Fibroblast of lung (primary cell): ENCODE results near the gene IREB2. TPM values are rescaled to one million over a fixed set of nuclear protein-coding genes. Genes with fewer than 3 reads are reported as not detected.

Experiments used
- DNase-seq, 2 donors: peaks; one replicate each; pipeline versions ENCODE4 v3.0.0 to v3.0.0-alpha.2; 2010; ENCODE audit warnings: low read depth in 2 of 2
- H2AFZ ChIP-seq: 2 replicates; pipeline ENCODE4 v1.5.1; 2012; ENCODE audit warnings: low read length, control low read depth, inconsistent platforms
- H3K27ac ChIP-seq: 2 replicates; pipeline ENCODE4 v1.5.1; 2011; ENCODE audit warnings: low read length, control low read depth; ENCODE audit not compliant: insufficient read depth
- H3K27me3 ChIP-seq: 2 replicates; pipeline ENCODE4 v1.5.1; 2011; ENCODE audit warnings: mild to moderate bottlenecking, low read length; ENCODE audit not compliant: control insufficient read depth, insufficient read depth
- H3K36me3 ChIP-seq: 2 replicates; pipeline ENCODE4 v1.5.1; 2011; ENCODE audit warnings: low read length; ENCODE audit not compliant: control insufficient read depth, insufficient read depth
- H3K4me1 ChIP-seq: 2 replicates; pipeline ENCODE4 v1.5.1; 2011; ENCODE audit warnings: low read length; ENCODE audit not compliant: control insufficient read depth, insufficient read depth; ENCODE audit errors: extremely low read depth
- H3K4me2 ChIP-seq: 2 replicates; pipeline ENCODE4 v1.5.1; 2011; ENCODE audit warnings: low read length, control low read depth; ENCODE audit not compliant: insufficient read depth; ENCODE audit errors: extremely low read depth
- H3K4me3 ChIP-seq, 4 experiments: fragments of 200-600 bp in 1 of 4; sonication (generic) in 1 of 4; replicated peaks in 1 of 4; 2 replicates each; pipeline ENCODE4 v1.5.1; 2011 to 2016; ENCODE audit warnings: low read length in 4 of 4, low read depth in 3 of 4, mild to moderate bottlenecking in 3 of 4, control low read depth in 2 of 4, inconsistent platforms in 1 of 4, mixed read lengths in 1 of 4; ENCODE audit not compliant: insufficient read depth in 1 of 4; ENCODE audit errors: control extremely low read depth in 1 of 4
- H3K79me2 ChIP-seq: 2 replicates; pipeline ENCODE4 v1.5.1; 2012; ENCODE audit warnings: mild to moderate bottlenecking, low read length, inconsistent platforms; ENCODE audit not compliant: control insufficient read depth, insufficient read depth
- H3K9ac ChIP-seq: 2 replicates; pipeline ENCODE4 v1.5.1; 2011; ENCODE audit warnings: mild to moderate bottlenecking, low read length, control low read depth; ENCODE audit not compliant: insufficient read depth
- H3K9me3 ChIP-seq: 2 replicates; pipeline ENCODE4 v1.5.1; 2012; ENCODE audit warnings: low read depth, low read length; ENCODE audit not compliant: control insufficient read depth, insufficient read depth
- H4K20me1 ChIP-seq: 2 replicates; pipeline ENCODE4 v1.5.1; 2011; ENCODE audit warnings: low read length; ENCODE audit not compliant: control insufficient read depth, insufficient read depth; ENCODE audit errors: extremely low read depth
- CTCF ChIP-seq, 2 donors: IDR thresholded peaks in 1 of 2; conservative IDR thresholded peaks in 1 of 2; 1 replicate in 1 of 2; 2 replicates in 1 of 2; pipeline ENCODE4 v1.5.1; 2011 to 2012; ENCODE audit warnings: low read length in 2 of 2, control low read depth in 1 of 2, inconsistent platforms in 1 of 2, low read depth in 1 of 2, mild to moderate bottlenecking in 1 of 2
- EZH2 ChIP-seq: IDR thresholded peaks from 2 replicates; pipeline ENCODE4 v1.5.1; 2012; ENCODE audit warnings: low read length, control low read depth, mild to moderate bottlenecking; ENCODE audit errors: missing control alignments
- polyA plus RNA-seq, 2 donors: library from polyadenylated mRNA; depleted of rRNA in 1 of 2; stranded (reverse) in 1 of 2; unstranded in 1 of 2; fragments of >200 nt; gene quantifications; 2 replicates each; pipeline ENCODE4 v1.2.1, GENCODE V29; 2011 to 2012; ENCODE audit warnings: missing spikeins in 1 of 2
- total RNA-seq: library from RNA; depleted of rRNA; stranded (reverse); fragments of >200 nt; gene quantifications from 2 replicates; pipeline ENCODE4 v1.2.1, GENCODE V29; 2014

The IREB2 gene
- total and polyA plus RNA-seq, 2 donors (not counting 1 experiment from before 2014, with no cell fraction given) = 20.3 to 30.6 TPM

- Histone ChIP-seq H3K36me3 (no peaks in the 10 kb centered on the region), H2AFZ (no peak overlapping the region), H3K27me3 (no peaks in the 10 kb centered on the region), H3K79me2 (no peaks in the 10 kb centered on the region), H3K9ac (no peak overlapping the region), H3K4me3 (no peak overlapping the region), H4K20me1 (no peaks in the 10 kb centered on the region), H3K4me1 (no peaks in the 10 kb centered on the region), H3K27ac (no peak overlapping the region), H3K4me2 (no peak overlapping the region), H3K9me3 (no peaks in the 10 kb centered on the region)
- DNase-seq = no peak
- TF ChIP-seq EZH2 (no peak), CTCF (conservative IDR thresholded peaks at IDR 0.05 in 1 of 2, IDR thresholded peaks at IDR 0.05 in 1 of 2; ENCODE audit: low read depth in 1 of 2, low read length in 2 of 2) (no peak)
Measured at GRCh38 chr15:78429477-78429876, 8.5 kb upstream of the IREB2 start.

GRCh38 chr15:78431955-78432354 is 6.1 kb upstream of the IREB2 start:
- Histone ChIP-seq H3K9ac (no peak overlapping the region), H3K4me1 (no peaks in the 10 kb centered on the region), H2AFZ (no peak overlapping the region), H3K4me3 (no peak overlapping the region), H3K9me3 (no peaks in the 10 kb centered on the region), H3K4me2 (no peak overlapping the region), H3K36me3 (no peaks in the 10 kb centered on the region), H3K27ac (no peak overlapping the region), H4K20me1 (no peaks in the 10 kb centered on the region), H3K27me3 (no peaks in the 10 kb centered on the region), H3K79me2 (no peaks in the 10 kb centered on the region)
- no peak for DNase-seq
- no peak for TF ChIP-seq CTCF (conservative IDR thresholded peaks at IDR 0.05 in 1 of 2, IDR thresholded peaks at IDR 0.05 in 1 of 2; ENCODE audit: low read depth in 1 of 2, low read length in 2 of 2)
- TF ChIP-seq EZH2 = no peak

- Histone ChIP-seq H3K27ac (no peak overlapping the region), H3K4me1 (peaks cover 2% of the 10 kb centered on the region), H3K4me2 (no peak overlapping the region), H3K36me3 (no peaks in the 10 kb centered on the region), H3K27me3 (no peaks in the 10 kb centered on the region), H3K9ac (no peak overlapping the region), H2AFZ (no peak overlapping the region), H3K4me3 (no peak overlapping the region), H3K9me3 (no peaks in the 10 kb centered on the region), H4K20me1 (no peaks in the 10 kb centered on the region), H3K79me2 (no peaks in the 10 kb centered on the region)
- TF ChIP-seq EZH2 (no peak), CTCF (conservative IDR thresholded peaks at IDR 0.05 in 1 of 2, IDR thresholded peaks at IDR 0.05 in 1 of 2; ENCODE audit: low read depth in 1 of 2, low read length in 2 of 2) (no peak)
- no peak for DNase-seq
Measured at GRCh38 chr15:78432664-78433063, 5.4 kb upstream of the IREB2 start.
